TTC549 (cell line): Measurements from ENCODE around the gene MYO5B.
"Not testable (repeated sequence)": the region's sequence is repeated elsewhere in the genome, so short reads cannot be mapped to it uniquely, and the experiment has no call there.

Experiments
- FAIRE-seq: peaks from 2 replicates; lab custom pipeline; 2012; peaks lifted over from hg19 to GRCh38; lab: Jason Lieb, UNC

The MYO5B gene

DNA sequence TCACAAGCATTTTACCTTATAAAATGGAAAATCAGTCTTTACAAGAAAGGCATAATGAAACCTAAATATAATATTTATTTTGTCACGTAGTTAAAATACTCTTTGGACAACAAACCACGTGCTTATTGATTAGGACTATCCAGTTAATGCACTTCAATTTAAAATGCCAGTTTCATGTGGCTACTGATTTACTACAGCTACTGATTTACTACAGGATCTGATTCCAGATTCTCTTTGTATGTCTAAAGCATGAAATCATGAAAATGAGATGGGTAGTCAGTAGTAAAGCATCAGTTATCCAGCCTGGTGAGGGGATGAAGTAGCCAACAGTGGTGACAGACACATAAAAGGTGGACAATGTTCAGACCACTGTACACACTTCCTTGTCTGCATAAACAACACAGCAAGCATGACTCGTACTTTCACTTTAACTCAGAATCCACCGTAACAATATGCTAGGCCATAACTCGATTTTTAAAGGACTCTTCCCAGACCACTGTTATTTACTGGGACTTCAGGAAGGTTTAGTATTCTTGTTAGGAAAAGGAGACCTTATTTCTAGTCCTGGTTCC, 406.5 kb downstream of the MYO5B start:
- FAIRE-seq: no peak

- FAIRE-seq: no peak
Observed at GRCh38 chr18:49786019-49786720, 408.8 kb downstream of the MYO5B start.

DNA sequence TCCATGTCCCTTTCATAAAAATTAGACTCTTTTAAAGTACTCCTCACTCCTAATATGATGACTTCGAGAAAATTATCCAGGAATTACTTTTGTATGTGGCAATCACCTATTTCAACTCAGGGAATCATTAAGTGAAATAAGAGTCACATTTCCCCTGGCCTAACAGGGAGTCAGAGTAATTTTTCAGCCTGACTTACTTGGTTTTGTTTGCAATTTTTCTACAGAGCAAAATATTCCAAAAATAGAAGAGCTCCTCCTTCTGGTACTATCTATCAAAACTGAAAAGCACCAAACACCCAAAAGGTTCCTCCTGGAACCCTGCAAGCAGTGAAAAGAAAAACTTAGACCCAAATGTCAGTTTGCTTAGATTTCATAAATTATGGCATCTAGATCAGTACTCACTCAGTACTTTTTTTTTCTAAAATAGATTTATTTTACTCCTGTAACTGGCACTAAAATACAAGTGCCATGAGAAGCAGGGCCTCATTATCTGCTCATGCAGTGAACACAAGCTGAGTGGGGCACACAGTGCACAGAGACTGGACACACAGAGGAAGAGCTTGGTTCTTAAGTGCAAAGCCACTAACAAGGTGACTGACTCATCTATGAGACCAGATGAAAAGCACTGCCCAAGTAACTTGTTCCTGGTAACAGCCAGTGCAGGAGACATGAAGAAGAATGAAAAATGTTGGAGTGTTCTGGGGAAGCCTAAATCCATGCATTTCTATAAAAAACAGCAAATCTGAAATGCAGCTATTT, 410.3 kb downstream of the MYO5B start:
- FAIRE-seq: no peak

- FAIRE-seq: not testable (repeated sequence)
Observed at GRCh38 chr18:49783631-49784030, 411.3 kb downstream of the MYO5B start.

DNA sequence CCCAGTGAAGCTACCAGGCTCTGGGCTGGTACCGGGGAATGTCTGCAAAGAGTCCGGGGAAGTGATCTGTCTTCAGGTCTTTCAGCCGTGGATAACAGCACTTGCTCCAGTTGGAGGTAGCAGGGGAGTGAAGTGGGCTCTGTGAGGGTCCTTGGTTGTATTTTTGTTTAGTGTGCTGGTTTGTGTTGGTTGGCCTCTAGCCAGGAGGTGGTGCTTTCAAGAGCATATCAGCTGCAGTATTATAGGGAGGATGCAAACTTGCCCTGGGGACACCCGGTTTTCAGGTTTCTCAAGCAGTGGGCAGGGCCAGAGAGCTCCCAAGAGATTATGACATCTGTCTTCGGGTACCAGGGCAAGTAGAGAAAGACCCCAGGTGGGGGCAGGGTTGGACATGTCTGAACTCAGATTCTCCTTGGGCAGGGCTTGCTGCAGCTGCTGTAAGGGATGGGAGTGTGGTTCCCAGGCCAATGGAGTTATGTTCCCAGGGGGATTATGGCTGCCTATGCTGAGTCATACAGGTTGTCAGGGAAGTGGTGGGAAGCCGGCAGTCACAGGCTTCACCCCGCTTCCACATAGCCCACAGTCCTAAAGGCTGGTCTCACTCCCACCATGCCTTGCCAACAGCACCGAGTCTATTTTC, 416.0 kb downstream of the MYO5B start:
- FAIRE-seq: no peak
